Stimulated activated CD4-positive, alpha-beta T cell treated with anti-CD3 and anti-CD28 coated beads, Interleukin-1b, Interleukin-23, amount 100 ng/mL, for 1 hour (primary cell): Measurements from ENCODE around the gene BTLA.
"Not testable (repeated sequence)": the region's sequence is repeated elsewhere in the genome, so short reads cannot be mapped to it uniquely, and the experiment has no call there.

ENCODE experiments used
- DNase-seq, 2 donors: peaks; one replicate each; pipeline ENCODE4 v3.0.0-alpha.2; 2020; ENCODE audit warnings: low read depth in 2 of 2

BTLA gene

GRCh38 chr3:112498914-112499711, at the start of gene BTLA:
TSS of gene BTLA (minus strand) at chr3:112499472. CDS start at chr3:112499358, 114 bp downstream.
- DNase-seq = no peak

- DNase-seq = no peak
Observed at GRCh38 chr3:112546216-112546759, 47.0 kb upstream of the BTLA start.

GRCh38 chr3:112539825-112540650, 40.8 kb upstream of the BTLA start:
- DNase-seq = no peak

GRCh38 chr3:112531358-112531781, 32.1 kb upstream of the BTLA start:
- DNase-seq = no peak

- no peak for DNase-seq
Observed at GRCh38 chr3:112530573-112530972, 31.3 kb upstream of the BTLA start.

- DNase-seq = not testable (repeated sequence)
Observed at GRCh38 chr3:112524127-112524526, 24.9 kb upstream of the BTLA start.

GRCh38 chr3:112519424-112520001, 20.2 kb upstream of the BTLA start:
- no peak for DNase-seq

GRCh38 chr3:112518970-112519369, 19.7 kb upstream of the BTLA start:
- DNase-seq = not testable (repeated sequence)

- no peak for DNase-seq
Observed at GRCh38 chr3:112514527-112515128, 15.4 kb upstream of the BTLA start.

GRCh38 chr3:112512320-112512719, 13.0 kb upstream of the BTLA start:
- DNase-seq = no peak

- no peak for DNase-seq
Observed at GRCh38 chr3:112508860-112509259, 9.6 kb upstream of the BTLA start.

GRCh38 chr3:112508261-112508660, 9.0 kb upstream of the BTLA start:
- no peak for DNase-seq

GRCh38 chr3:112505907-112506306, 6.6 kb upstream of the BTLA start:
- DNase-seq = no peak

GRCh38 chr3:112504123-112504522, 4.9 kb upstream of the BTLA start:
- no peak for DNase-seq

- DNase-seq = no peak
Observed at GRCh38 chr3:112503304-112503972, 4.2 kb upstream of the BTLA start.

- no peak for DNase-seq
Observed at GRCh38 chr3:112500621-112501020, 1.3 kb upstream of the BTLA start.

GRCh38 chr3:112497897-112498548, 1.2 kb downstream of the BTLA start:
- no peak for DNase-seq

GRCh38 chr3:112496366-112497067, 2.8 kb downstream of the BTLA start:
- no peak for DNase-seq

- DNase-seq = not testable (repeated sequence)
Observed at GRCh38 chr3:112494448-112494767, 4.9 kb downstream of the BTLA start.

GRCh38 chr3:112492124-112492523, 7.1 kb downstream of the BTLA start:
- DNase-seq = no peak
